MCF 10A (cell line): Measurements from ENCODE around the gene ADAMTSL1. TPM values are rescaled to one million over a fixed set of nuclear protein-coding genes. Genes with fewer than 3 reads are reported as not detected.

Experiments used
- BruUV-seq: library from RNA; stranded (reverse); fragments of 400-500 nt; replicated peaks from 2 replicates; lab custom pipeline; 2021; lab: Mats Ljungman, UMichigan
- CTCF ChIA-PET: fragments of 300-600 bp; sonication (Branson Sonifier 250); formaldehyde crosslinking; extraction: SDS; loops from one replicate; lab custom pipeline; 2021; ENCODE audit warnings: antibody characterized with exemption, inconsistent platforms; lab: Yijun Ruan, JAX
- POLR2A ChIA-PET: fragments of 300-600, 350-650 bp; sonication (Branson Sonifier 250); formaldehyde crosslinking; extraction: SDS; loops from one replicate; lab custom pipeline; 2020; ENCODE audit warnings: antibody characterized with exemption, inconsistent platforms; lab: Yijun Ruan, JAX
- DNase-seq: peaks from one replicate; pipeline ENCODE4 v3.0.0-alpha.2; 2018; ENCODE audit not compliant: unreplicated experiment
- H3K27ac Mint-ChIP-seq: one replicate; pipeline ENCODE4 v1.8.0; 2022; ENCODE audit warnings: mild to moderate bottlenecking, low read depth, mixed read lengths; ENCODE audit not compliant: unreplicated experiment
- H3K27me3 Mint-ChIP-seq: one replicate; pipeline ENCODE4 v1.8.0; 2022; ENCODE audit warnings: mixed read lengths; ENCODE audit not compliant: insufficient read depth, unreplicated experiment
- H3K36me3 Mint-ChIP-seq: one replicate; pipeline ENCODE4 v1.8.0; 2022; ENCODE audit warnings: mild to moderate bottlenecking, moderate library complexity, mixed read lengths; ENCODE audit not compliant: insufficient read depth, unreplicated experiment
- H3K4me1 Mint-ChIP-seq: one replicate; pipeline ENCODE4 v1.8.0; 2022; ENCODE audit warnings: mixed read lengths; ENCODE audit not compliant: insufficient read depth, unreplicated experiment
- H3K4me3 Mint-ChIP-seq: one replicate; pipeline ENCODE4 v1.8.0; 2022; ENCODE audit warnings: mild to moderate bottlenecking, moderate library complexity, mixed read lengths; ENCODE audit not compliant: unreplicated experiment
- H3K9me3 Mint-ChIP-seq: one replicate; pipeline ENCODE4 v1.8.0; 2022; ENCODE audit warnings: mixed read lengths; ENCODE audit not compliant: unreplicated experiment
- CTCF ChIP-seq: fragments of 200-600 bp; IDR thresholded peaks from one replicate; pipeline ENCODE4 v1.8.0; 2022; ENCODE audit warnings: antibody characterized with exemption, mild to moderate bottlenecking; ENCODE audit not compliant: unreplicated experiment
- intact Hi-C: fragments of 100-400 bp; cut with micrococcal nuclease; formaldehyde crosslinking; loops from 2 replicates; pipeline ENCODE4 v1.14.1; 2022
- total RNA-seq: library from RNA; stranded (reverse); gene quantifications from 2 replicates; pipeline ENCODE4 v1.2.3, GENCODE V29; 2022

Gene ADAMTSL1
- total RNA-seq, 1 experiment from 2014 or later, result not detected

GRCh38 chr9:18889550-18889949 lies 415.6 kb downstream of the ADAMTSL1 start:
- intact Hi-C loops, result no loop called here
- H3K27ac Mint-ChIP-seq, result no peak overlapping the region
- ChIA-PET POLR2A (no interaction called here), CTCF (interaction anchor here (0.7 kb wide), 1 partner anchor 20 kb away, joined by 3 read pairs; no protein-coding TSS in a partner anchor)
- peaks cover 3% of the 10 kb centered on the region for H3K9me3 Mint-ChIP-seq
- no TSS peak for BruUV-seq
- no peaks in the 10 kb centered on the region for H3K36me3 Mint-ChIP-seq
- H3K4me1 Mint-ChIP-seq, result no peaks in the 10 kb centered on the region
- no peak overlapping the region for H3K4me3 Mint-ChIP-seq
- DNase-seq, result no peak
- no peak for TF ChIP-seq CTCF
- no peaks in the 10 kb centered on the region for H3K27me3 Mint-ChIP-seq

- no peak for TF ChIP-seq CTCF
- ChIA-PET POLR2A (no interaction called here), CTCF (interaction anchor here (0.5 kb wide), 1 partner anchor 1004 kb away, joined by 3 read pairs; no protein-coding TSS in a partner anchor)
- DNase-seq, result peak; percentile 74
- H3K9me3 Mint-ChIP-seq, result peaks cover 8% of the 10 kb centered on the region
- intact Hi-C loops, result no loop called here
- no peaks in the 10 kb centered on the region for H3K4me1 Mint-ChIP-seq
- no peak overlapping the region for H3K4me3 Mint-ChIP-seq
- no peaks in the 10 kb centered on the region for H3K36me3 Mint-ChIP-seq
- BruUV-seq, result no TSS peak
- H3K27me3 Mint-ChIP-seq, result no peaks in the 10 kb centered on the region
- H3K27ac Mint-ChIP-seq, result no peak overlapping the region
Observed at GRCh38 chr9:18890372-18890771, 416.4 kb downstream of the ADAMTSL1 start.

GRCh38 chr9:18891946-18892670 lies 418.2 kb downstream of the ADAMTSL1 start:
- no peak overlapping the region for H3K27ac Mint-ChIP-seq
- H3K4me1 Mint-ChIP-seq, result no peaks in the 10 kb centered on the region
- ChIA-PET POLR2A (interaction anchor here (0.7 kb wide), 1 partner anchor 425 kb away, joined by 3 read pairs; no protein-coding TSS in a partner anchor), CTCF (interaction anchor here (0.6 kb wide), 1 partner anchor 113 kb away, joined by 3 read pairs; no protein-coding TSS in a partner anchor)
- no peak for DNase-seq
- H3K4me3 Mint-ChIP-seq, result no peak overlapping the region
- H3K36me3 Mint-ChIP-seq, result no peaks in the 10 kb centered on the region
- H3K27me3 Mint-ChIP-seq, result no peaks in the 10 kb centered on the region
- TF ChIP-seq CTCF, result no peak
- peaks cover 8% of the 10 kb centered on the region for H3K9me3 Mint-ChIP-seq
- BruUV-seq, result no TSS peak
- intact Hi-C loops, result no loop called here

GRCh38 chr9:18893046-18893445 lies 419.1 kb downstream of the ADAMTSL1 start:
- no peaks in the 10 kb centered on the region for H3K4me1 Mint-ChIP-seq
- no peaks in the 10 kb centered on the region for H3K36me3 Mint-ChIP-seq
- intact Hi-C loops, result no loop called here
- TF ChIP-seq CTCF, result no peak
- ChIA-PET CTCF (interaction anchor here (0.6 kb wide), 1 partner anchor 112 kb away, joined by 3 read pairs; no protein-coding TSS in a partner anchor), POLR2A (interaction anchor here (0.7 kb wide), 1 partner anchor 426 kb away, joined by 3 read pairs; no protein-coding TSS in a partner anchor)
- peaks cover 8% of the 10 kb centered on the region for H3K9me3 Mint-ChIP-seq
- no peak overlapping the region for H3K4me3 Mint-ChIP-seq
- H3K27me3 Mint-ChIP-seq, result no peaks in the 10 kb centered on the region
- no TSS peak for BruUV-seq
- DNase-seq, result no peak
- no peak overlapping the region for H3K27ac Mint-ChIP-seq
